Stomach (tissue), 4 donors: ENCODE measurements around the gene SLC6A18.

Source experiments
- CTCF ChIP-seq, 7 experiments: fragments of 450-650 bp in 4 of 7; fragments of 200-600 bp in 3 of 7; sonication (generic) in 3 of 7; IDR thresholded peaks; one replicate each; pipeline ENCODE4 v1.5.1; 2016 to 2019; ENCODE audit warnings: antibody characterized with exemption in 7 of 7, control low read depth in 2 of 7, mild to moderate bottlenecking in 1 of 7
- POLR2A ChIP-seq, 4 donors: fragments of 450-650 bp; IDR thresholded peaks; one replicate each; pipeline ENCODE4 v1.6.1; 2016; ENCODE audit warnings: antibody characterized with exemption in 4 of 4, control low read depth in 2 of 4, mild to moderate bottlenecking in 1 of 4, moderate library complexity in 1 of 4

- TF ChIP-seq CTCF (IDR thresholded peaks at IDR 0.05) (no peak), POLR2A (IDR thresholded peaks at IDR 0.05) (no peak)
Measured at GRCh38 chr5:1268666-1269065, 43.5 kb downstream of the SLC6A18 start.
